SJCRH30 (cell line): ENCODE results near the gene RARRES1. TPM values are rescaled to one million over a fixed set of nuclear protein-coding genes. Genes with fewer than 3 reads are reported as not detected.

Experiments used
- DNase-seq, 2 experiments: peaks; one replicate each; pipeline ENCODE4 v3.0.0-alpha.2; 2015 to 2020
- H3K27ac ChIP-seq: fragments of 250-450 bp; sonication (Bioruptor Pico); 2 replicates; pipeline ENCODE4 v1.5.1; 2020; ENCODE audit warnings: mild to moderate bottlenecking, moderate library complexity
- H3K27me3 ChIP-seq: fragments of 250-450 bp; sonication (Bioruptor Pico); 2 replicates; pipeline ENCODE4 v1.5.1; 2020; ENCODE audit warnings: mild to moderate bottlenecking, moderate library complexity
- H3K36me3 ChIP-seq: fragments of 250-450 bp; sonication (Bioruptor Pico); 2 replicates; pipeline ENCODE4 v1.5.1; 2020; ENCODE audit warnings: mild to moderate bottlenecking, moderate library complexity
- H3K4me1 ChIP-seq: fragments of 250-450 bp; sonication (Bioruptor Pico); 2 replicates; pipeline ENCODE4 v1.5.1; 2020; ENCODE audit warnings: mild to moderate bottlenecking, moderate library complexity
- H3K4me3 ChIP-seq: fragments of 250-450 bp; sonication (Bioruptor Pico); 2 replicates; pipeline ENCODE4 v1.5.1; 2020; ENCODE audit warnings: mild to moderate bottlenecking, moderate library complexity
- H3K9me3 ChIP-seq: fragments of 250-450 bp; sonication (Bioruptor Pico); replicated peaks from 2 replicates; pipeline ENCODE4 v1.5.1; 2020; ENCODE audit warnings: mild to moderate bottlenecking, moderate library complexity
- total RNA-seq: library from RNA; depleted of rRNA; stranded (reverse); fragments of >200 nt; shearing (Covaris generic); gene quantifications from 2 replicates; pipeline ENCODE4 v1.2.3, GENCODE V29; 2014; rRNA removed

RARRES1 gene
- total RNA-seq, 1 experiment from 2014 or later, result not detected

GRCh38 chr3:158666416-158666815 is 65.8 kb downstream of the RARRES1 start:
- H3K36me3 ChIP-seq, result peaks cover 53% of the 10 kb centered on the region
- DNase-seq, result no peak
- no peak overlapping the region for H3K4me3 ChIP-seq
- H3K27ac ChIP-seq, result no peak overlapping the region
- H3K4me1 ChIP-seq, result no peaks in the 10 kb centered on the region
- no peaks in the 10 kb centered on the region for H3K9me3 ChIP-seq
- no peaks in the 10 kb centered on the region for H3K27me3 ChIP-seq

GRCh38 chr3:158663832-158664231 is 68.4 kb downstream of the RARRES1 start:
- Histone ChIP-seq H3K4me3 (no peak overlapping the region), H3K27me3 (no peaks in the 10 kb centered on the region), H3K4me1 (no peaks in the 10 kb centered on the region), H3K9me3 (no peaks in the 10 kb centered on the region), H3K36me3 (peaks cover 60% of the 10 kb centered on the region), H3K27ac (no peak overlapping the region)
- no peak for DNase-seq

- DNase-seq, result no peak
- H3K9me3 ChIP-seq, result no peaks in the 10 kb centered on the region
- H3K36me3 ChIP-seq, result peaks cover 64% of the 10 kb centered on the region
- no peaks in the 10 kb centered on the region for H3K4me1 ChIP-seq
- H3K27ac ChIP-seq, result no peak overlapping the region
- no peaks in the 10 kb centered on the region for H3K27me3 ChIP-seq
- H3K4me3 ChIP-seq, result no peak overlapping the region
Measured at GRCh38 chr3:158663246-158663645, 69.0 kb downstream of the RARRES1 start.

- Histone ChIP-seq H3K36me3 (peaks cover 65% of the 10 kb centered on the region), H3K27ac (no peak overlapping the region), H3K4me3 (no peak overlapping the region), H3K9me3 (no peaks in the 10 kb centered on the region), H3K4me1 (no peaks in the 10 kb centered on the region), H3K27me3 (no peaks in the 10 kb centered on the region)
- no peak for DNase-seq
Measured at GRCh38 chr3:158660711-158661110, 71.5 kb downstream of the RARRES1 start.

- peak; percentile 57 to 77 for DNase-seq
- Histone ChIP-seq H3K27me3 (no peaks in the 10 kb centered on the region), H3K4me1 (no peaks in the 10 kb centered on the region), H3K4me3 (no peak overlapping the region), H3K9me3 (no peaks in the 10 kb centered on the region), H3K36me3 (peaks cover 60% of the 10 kb centered on the region), H3K27ac (peak overlapping the region; percentile 21; the same call in 1 of the 2 replicates)
Measured at GRCh38 chr3:158659454-158660237, 72.6 kb downstream of the RARRES1 start.

- Histone ChIP-seq H3K36me3 (peaks cover 59% of the 10 kb centered on the region), H3K27me3 (no peaks in the 10 kb centered on the region), H3K27ac (no peak overlapping the region), H3K4me1 (no peaks in the 10 kb centered on the region), H3K4me3 (no peak overlapping the region), H3K9me3 (no peaks in the 10 kb centered on the region)
- no peak for DNase-seq
Measured at GRCh38 chr3:158658889-158659288, 73.4 kb downstream of the RARRES1 start.

- no peaks in the 10 kb centered on the region for H3K4me1 ChIP-seq
- peaks cover 52% of the 10 kb centered on the region for H3K36me3 ChIP-seq
- no peak for DNase-seq
- no peaks in the 10 kb centered on the region for H3K27me3 ChIP-seq
- H3K27ac ChIP-seq, result no peak overlapping the region
- H3K9me3 ChIP-seq, result no peaks in the 10 kb centered on the region
- H3K4me3 ChIP-seq, result no peak overlapping the region
Measured at GRCh38 chr3:158652463-158652862, 79.8 kb downstream of the RARRES1 start.

- Histone ChIP-seq H3K36me3 (peaks cover 47% of the 10 kb centered on the region), H3K27ac (no peak overlapping the region), H3K9me3 (no peaks in the 10 kb centered on the region), H3K27me3 (no peaks in the 10 kb centered on the region), H3K4me3 (no peak overlapping the region), H3K4me1 (no peaks in the 10 kb centered on the region)
- no peak for DNase-seq
Measured at GRCh38 chr3:158651192-158651591, 81.1 kb downstream of the RARRES1 start.

GRCh38 chr3:158649791-158650190 is 82.5 kb downstream of the RARRES1 start:
- Histone ChIP-seq H3K36me3 (peaks cover 45% of the 10 kb centered on the region), H3K4me1 (0 out of 2 replicates have a peak, but pooled peaks cover 2% of the 10 kb centered on the region), H3K4me3 (no peak overlapping the region), H3K9me3 (no peaks in the 10 kb centered on the region), H3K27me3 (no peaks in the 10 kb centered on the region), H3K27ac (no peak overlapping the region)
- DNase-seq, result no peak

Other genes starting within 250 kb of the RARRES1 start
- 19.3 and 21.2 TPM in 2 replicates for gene MLF1, start 161.3 kb downstream of the RARRES1 start, total RNA-seq
- gene GFM1, start 87.9 kb downstream of the RARRES1 start, total RNA-seq, result 48.1 and 58.2 TPM in 2 replicates
- gene LXN, start 59.8 kb downstream of the RARRES1 start, total RNA-seq, result not detected in 2 replicates
- gene MFSD1, start 69.6 kb upstream of the RARRES1 start, total RNA-seq, result 18.0 and 23.9 TPM in 2 replicates